Fibroblast of villous mesenchyme (primary cell): Measurements from ENCODE around the gene IL7R. TPM values are rescaled to one million over a fixed set of nuclear protein-coding genes. Genes with fewer than 3 reads are reported as not detected.

Source experiments
- DNase-seq: peaks from one replicate; pipeline ENCODE4 v3.0.0-alpha.2; 2010; ENCODE audit warnings: low read depth
- H3K4me3 ChIP-seq: 2 replicates; pipeline ENCODE4 v1.5.1; 2011; ENCODE audit warnings: low read depth, mild to moderate bottlenecking, low read length
- total RNA-seq: library from RNA; depleted of rRNA; stranded (reverse); fragments of >200 nt; gene quantifications from 2 replicates; pipeline ENCODE4 v1.2.3, GENCODE V29; 2012
- TF ChIP-seq, protein P1 (sequence below): IDR thresholded peaks from 2 replicates; pipeline ENCODE4 v1.5.1; 2012; ENCODE audit warnings: low read depth, mild to moderate bottlenecking, low read length; ENCODE audit not compliant: insufficient read depth

The IL7R gene
- total RNA-seq, 1 donor = 74.7 TPM

DNA sequence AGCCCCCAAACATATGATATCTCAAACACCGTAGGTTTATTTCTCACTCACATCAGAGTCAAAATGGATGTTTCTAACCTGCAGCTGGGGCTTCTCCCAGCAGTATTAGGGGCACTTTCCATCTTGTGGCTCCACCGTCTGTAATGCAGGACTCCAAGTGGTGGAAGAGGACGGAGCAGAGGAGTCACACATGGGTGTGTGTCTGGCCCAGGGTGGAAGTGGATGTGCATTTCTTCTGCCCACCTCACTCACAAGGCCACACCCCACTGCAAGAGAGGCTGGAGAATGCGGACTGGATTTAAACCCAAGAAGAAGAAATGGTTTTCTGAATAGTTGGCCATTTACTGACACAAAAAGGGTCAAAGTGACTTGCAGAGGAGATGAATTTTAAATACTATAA, 13.9 kb downstream of the IL7R start:
- H3K4me3 ChIP-seq = no peak overlapping the region
- DNase-seq = no peak
- TF ChIP-seq, protein P1, sequence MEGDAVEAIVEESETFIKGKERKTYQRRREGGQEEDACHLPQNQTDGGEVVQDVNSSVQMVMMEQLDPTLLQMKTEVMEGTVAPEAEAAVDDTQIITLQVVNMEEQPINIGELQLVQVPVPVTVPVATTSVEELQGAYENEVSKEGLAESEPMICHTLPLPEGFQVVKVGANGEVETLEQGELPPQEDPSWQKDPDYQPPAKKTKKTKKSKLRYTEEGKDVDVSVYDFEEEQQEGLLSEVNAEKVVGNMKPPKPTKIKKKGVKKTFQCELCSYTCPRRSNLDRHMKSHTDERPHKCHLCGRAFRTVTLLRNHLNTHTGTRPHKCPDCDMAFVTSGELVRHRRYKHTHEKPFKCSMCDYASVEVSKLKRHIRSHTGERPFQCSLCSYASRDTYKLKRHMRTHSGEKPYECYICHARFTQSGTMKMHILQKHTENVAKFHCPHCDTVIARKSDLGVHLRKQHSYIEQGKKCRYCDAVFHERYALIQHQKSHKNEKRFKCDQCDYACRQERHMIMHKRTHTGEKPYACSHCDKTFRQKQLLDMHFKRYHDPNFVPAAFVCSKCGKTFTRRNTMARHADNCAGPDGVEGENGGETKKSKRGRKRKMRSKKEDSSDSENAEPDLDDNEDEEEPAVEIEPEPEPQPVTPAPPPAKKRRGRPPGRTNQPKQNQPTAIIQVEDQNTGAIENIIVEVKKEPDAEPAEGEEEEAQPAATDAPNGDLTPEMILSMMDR = no peak

GRCh38 chr5:35876454-35876853, 19.8 kb downstream of the IL7R start:
- no peak overlapping the region for H3K4me3 ChIP-seq
- TF ChIP-seq, protein P1 = no peak
- DNase-seq = no peak

DNA sequence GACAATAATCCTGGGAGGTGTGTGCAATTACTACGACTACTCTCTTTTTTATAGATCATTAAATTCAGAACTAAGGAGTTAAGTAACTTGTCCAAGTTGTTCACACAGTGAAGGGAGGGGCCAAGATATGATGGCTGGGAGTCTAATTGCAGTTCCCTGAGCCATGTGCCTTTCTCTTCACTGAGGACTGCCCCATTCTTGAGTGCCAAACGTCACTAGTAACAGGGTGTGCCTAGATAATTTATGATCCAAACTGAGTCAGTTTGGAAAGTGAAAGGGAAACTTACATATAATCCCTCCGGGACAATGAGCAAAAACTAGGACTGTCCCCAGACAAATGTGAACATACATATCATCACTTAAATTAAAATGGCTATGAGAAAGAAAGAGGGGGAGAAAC, 20.2 kb downstream of the IL7R start:
- peak; percentile 69 for DNase-seq
- TF ChIP-seq, protein P1 = no peak
- H3K4me3 ChIP-seq = no peak overlapping the region

- DNase-seq = no peak
Measured at GRCh38 chr5:35877655-35878054, 21.0 kb downstream of the IL7R start.

GRCh38 chr5:35878079-35878478, 21.4 kb downstream of the IL7R start:
- TF ChIP-seq, protein P1 = no peak
- no peak for DNase-seq
- no peak overlapping the region for H3K4me3 ChIP-seq

More at GRCh38 chr5:35877655-35878054, 21.0 kb downstream of the IL7R start:
- TF ChIP-seq, protein P1 = no peak
- H3K4me3 ChIP-seq = no peak overlapping the region

GRCh38 chr5:35879096-35879495, 22.4 kb downstream of the IL7R start:
- TF ChIP-seq, protein P1 = no peak
- no peak overlapping the region for H3K4me3 ChIP-seq
- DNase-seq = no peak

GRCh38 chr5:35879649-35880048, 23.0 kb downstream of the IL7R start:
- no peak overlapping the region for H3K4me3 ChIP-seq
- TF ChIP-seq, protein P1 = no peak
- no peak for DNase-seq
